BJ (cell line): ENCODE measurements around the gene WASF2. TPM values are rescaled to one million over a fixed set of nuclear protein-coding genes. Genes with fewer than 3 reads are reported as not detected.
"Not testable (repeated sequence)": the region's sequence is repeated elsewhere in the genome, so short reads cannot be mapped to it uniquely, and the experiment has no call there.

Experiments used
- CTCF ChIA-PET: fragments of 350-600 bp; formaldehyde crosslinking; extraction: SDS; loops from one replicate; lab custom pipeline; 2021; ENCODE audit warnings: antibody characterized with exemption, inconsistent platforms; lab: Yijun Ruan, JAX
- POLR2A ChIA-PET: fragments of 300-600 bp; sonication (Branson Sonifier 250); formaldehyde crosslinking; extraction: SDS; loops from one replicate; lab custom pipeline; 2021; ENCODE audit warnings: antibody characterized with exemption; lab: Charles Lee
- DNase-seq: peaks from one replicate; pipeline ENCODE4 v3.0.0-alpha.2; 2011; ENCODE audit warnings: low read depth
- H3K27me3 ChIP-seq: 2 replicates; pipeline ENCODE4 v1.6.0; 2011; ENCODE audit warnings: low read length; ENCODE audit not compliant: control insufficient read depth, insufficient read depth
- H3K36me3 ChIP-seq: 2 replicates; pipeline ENCODE4 v1.5.1; 2011; ENCODE audit warnings: low read length; ENCODE audit not compliant: control insufficient read depth, insufficient read depth
- H3K4me3 ChIP-seq: 2 replicates; pipeline ENCODE4 v1.5.1; 2011; ENCODE audit warnings: low read depth, mild to moderate bottlenecking, control low read depth, low read length
- polyA plus RNA-seq: library from polyadenylated mRNA; depleted of rRNA; stranded (reverse); fragments of >200 nt; gene quantifications from 2 replicates; pipeline ENCODE4 v1.2.3, GENCODE V29; 2011
- TF ChIP-seq, protein P1 (sequence below): IDR thresholded peaks from 2 replicates; pipeline ENCODE4 v1.5.1; 2011; ENCODE audit warnings: low read depth, mild to moderate bottlenecking, control low read depth, inconsistent platforms, low read length, moderate library complexity; ENCODE audit not compliant: insufficient read depth

WASF2 gene
- polyA plus RNA-seq, 1 experiment, result 56.5 TPM

DNA sequence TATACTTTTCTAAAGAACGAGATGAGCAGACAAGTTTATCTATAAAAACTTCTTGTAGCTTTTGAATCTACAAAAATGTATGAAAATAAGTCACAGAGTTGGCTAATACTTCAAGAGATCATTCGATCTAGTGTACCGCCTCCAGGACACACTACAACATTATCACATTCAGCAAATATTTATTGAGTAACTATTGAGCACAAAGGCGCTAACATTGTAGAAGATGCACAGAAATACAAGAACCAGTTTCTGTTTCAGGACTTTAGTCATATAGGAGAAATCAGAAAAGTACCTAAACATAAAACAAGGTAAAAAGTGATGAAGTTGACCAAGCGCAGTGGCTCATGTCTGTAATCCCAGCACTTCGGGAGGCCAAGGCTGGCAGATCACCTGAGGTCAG, 20.6 kb downstream of the WASF2 start:
- ChIA-PET POLR2A (interaction anchor here (0.6 kb wide), 1 partner anchor 53 kb away, joined by 3 read pairs; no protein-coding TSS in a partner anchor), CTCF (no interaction called here)
- no peak for DNase-seq
- Histone ChIP-seq H3K4me3 (no peak overlapping the region), H3K27me3 (no peaks in the 10 kb centered on the region), H3K36me3 (no peaks in the 10 kb centered on the region; the same call in 1 of the 2 replicates)
- TF ChIP-seq, protein P1, sequence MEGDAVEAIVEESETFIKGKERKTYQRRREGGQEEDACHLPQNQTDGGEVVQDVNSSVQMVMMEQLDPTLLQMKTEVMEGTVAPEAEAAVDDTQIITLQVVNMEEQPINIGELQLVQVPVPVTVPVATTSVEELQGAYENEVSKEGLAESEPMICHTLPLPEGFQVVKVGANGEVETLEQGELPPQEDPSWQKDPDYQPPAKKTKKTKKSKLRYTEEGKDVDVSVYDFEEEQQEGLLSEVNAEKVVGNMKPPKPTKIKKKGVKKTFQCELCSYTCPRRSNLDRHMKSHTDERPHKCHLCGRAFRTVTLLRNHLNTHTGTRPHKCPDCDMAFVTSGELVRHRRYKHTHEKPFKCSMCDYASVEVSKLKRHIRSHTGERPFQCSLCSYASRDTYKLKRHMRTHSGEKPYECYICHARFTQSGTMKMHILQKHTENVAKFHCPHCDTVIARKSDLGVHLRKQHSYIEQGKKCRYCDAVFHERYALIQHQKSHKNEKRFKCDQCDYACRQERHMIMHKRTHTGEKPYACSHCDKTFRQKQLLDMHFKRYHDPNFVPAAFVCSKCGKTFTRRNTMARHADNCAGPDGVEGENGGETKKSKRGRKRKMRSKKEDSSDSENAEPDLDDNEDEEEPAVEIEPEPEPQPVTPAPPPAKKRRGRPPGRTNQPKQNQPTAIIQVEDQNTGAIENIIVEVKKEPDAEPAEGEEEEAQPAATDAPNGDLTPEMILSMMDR, result no peak

DNA sequence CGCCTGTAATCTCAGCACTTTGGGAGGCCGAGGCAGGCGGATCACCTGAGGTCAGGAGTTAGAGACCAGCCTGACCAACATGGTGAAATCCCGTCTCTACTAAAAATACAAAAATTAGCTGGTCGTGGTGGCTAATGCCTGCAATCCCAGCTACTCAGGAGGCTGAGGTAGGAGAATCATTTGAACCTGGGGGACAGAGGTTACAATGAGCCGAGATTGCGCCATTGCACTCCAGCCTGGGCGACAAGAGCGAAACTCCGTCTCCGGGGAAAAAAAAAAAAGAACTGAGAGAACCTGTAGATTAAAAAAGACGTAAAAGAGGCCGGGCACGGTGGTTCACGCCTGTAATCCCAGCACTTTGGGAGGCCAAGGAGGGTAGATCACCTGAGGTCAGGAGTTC, 21.6 kb downstream of the WASF2 start:
- POLR2A ChIA-PET, result not testable (repeated sequence)

DNA sequence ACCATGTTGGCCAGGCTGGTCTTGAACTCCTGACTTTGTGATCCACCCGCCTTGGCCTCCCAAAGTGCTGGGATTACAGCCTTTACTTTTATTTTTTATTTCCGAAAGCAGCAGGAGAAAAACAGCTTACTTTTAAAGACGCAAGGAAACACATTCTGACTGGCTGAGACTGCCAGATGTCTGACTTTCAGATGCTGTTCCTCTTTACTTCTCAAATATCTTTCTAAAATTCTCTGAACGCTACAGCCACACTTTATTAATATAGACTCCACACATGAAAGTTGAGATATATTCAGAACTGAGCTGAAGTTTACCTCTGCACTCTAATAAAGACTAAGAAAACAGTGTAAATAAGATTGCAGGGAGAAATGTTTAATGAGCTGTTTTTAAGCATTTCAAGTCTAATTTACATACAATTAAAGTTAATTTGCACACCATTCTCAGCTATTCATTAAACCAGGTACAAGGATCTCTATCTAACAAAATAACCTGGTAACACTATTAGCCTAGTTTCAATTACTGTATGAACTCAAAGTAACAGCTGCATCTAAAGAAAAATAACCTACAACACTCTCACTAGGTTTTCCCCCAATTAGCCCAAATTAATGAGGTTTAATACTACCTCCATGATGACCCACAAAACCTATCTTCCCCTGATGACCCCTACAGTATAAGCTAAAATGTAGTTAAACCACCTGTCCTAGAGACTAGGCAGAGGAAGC, 24.9 kb downstream of the WASF2 start:
- no peaks in the 10 kb centered on the region for H3K27me3 ChIP-seq
- ChIA-PET CTCF (interaction anchor here (1.1 to 2.0 kb wide), 6 partner anchors 10 to 421 kb away, joined by 3 to 6 read pairs (median 6); no protein-coding TSS in a partner anchor), POLR2A (no interaction called here)
- H3K4me3 ChIP-seq, result no peak overlapping the region
- H3K36me3 ChIP-seq, result no peaks in the 10 kb centered on the region; the same call in 1 of the 2 replicates
- TF ChIP-seq, protein P1, result no peak
- DNase-seq, result no peak

More for the DNA sequence above, 21.6 kb downstream of the WASF2 start:
- DNase-seq, H3K27me3 ChIP-seq, H3K4me3 ChIP-seq, CTCF ChIA-PET, H3K36me3 ChIP-seq: not testable (repeated sequence)

DNA sequence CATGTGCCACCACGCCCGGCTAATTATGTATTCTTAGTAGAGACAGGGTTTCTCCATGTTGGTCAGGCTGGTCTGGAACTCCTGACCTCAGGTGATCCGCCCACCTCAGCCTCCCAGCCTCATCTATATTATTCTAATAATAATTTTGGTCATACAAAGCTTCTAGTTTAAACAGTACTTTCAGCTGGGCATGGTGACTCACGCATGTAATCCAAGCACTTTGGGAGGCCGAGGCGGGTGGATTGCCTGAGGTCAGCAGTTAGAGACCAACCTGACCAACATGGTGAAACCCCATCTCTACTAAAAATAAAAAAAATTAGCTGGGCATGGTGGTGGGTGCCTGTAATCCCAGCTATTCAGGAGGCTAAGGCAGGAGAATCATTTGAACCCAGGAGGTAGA, 26.1 kb downstream of the WASF2 start:
- H3K4me3 ChIP-seq, H3K27me3 ChIP-seq, H3K36me3 ChIP-seq, POLR2A ChIA-PET, DNase-seq: not testable (repeated sequence)
- CTCF ChIA-PET, result interaction anchor here (1.0 to 1.6 kb wide), 5 partner anchors 8 to 419 kb away, joined by 3 to 6 read pairs (median 4); no protein-coding TSS in a partner anchor

DNA sequence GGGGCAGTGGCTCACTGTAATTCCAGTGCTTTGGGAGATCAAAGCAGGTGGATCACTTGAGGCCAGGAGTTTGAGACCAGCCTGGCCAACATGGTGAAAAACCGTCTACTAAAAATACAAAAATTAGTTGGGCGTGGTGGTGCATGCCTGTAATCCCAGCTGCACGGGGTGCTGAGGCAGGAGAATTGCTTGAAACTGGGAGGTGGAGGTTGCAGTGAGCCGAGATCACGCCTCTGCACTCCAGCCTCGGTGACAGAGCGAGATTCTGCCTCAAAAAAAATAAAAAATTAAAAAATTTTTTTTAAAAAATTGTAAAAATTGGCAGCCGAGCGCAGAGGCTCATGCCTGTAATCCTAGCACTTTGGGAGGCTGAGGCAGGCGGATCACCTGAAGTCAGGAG, 31.4 kb downstream of the WASF2 start:
- DNase-seq, H3K36me3 ChIP-seq, H3K27me3 ChIP-seq, POLR2A ChIA-PET, H3K4me3 ChIP-seq, CTCF ChIA-PET: not testable (repeated sequence)

DNA sequence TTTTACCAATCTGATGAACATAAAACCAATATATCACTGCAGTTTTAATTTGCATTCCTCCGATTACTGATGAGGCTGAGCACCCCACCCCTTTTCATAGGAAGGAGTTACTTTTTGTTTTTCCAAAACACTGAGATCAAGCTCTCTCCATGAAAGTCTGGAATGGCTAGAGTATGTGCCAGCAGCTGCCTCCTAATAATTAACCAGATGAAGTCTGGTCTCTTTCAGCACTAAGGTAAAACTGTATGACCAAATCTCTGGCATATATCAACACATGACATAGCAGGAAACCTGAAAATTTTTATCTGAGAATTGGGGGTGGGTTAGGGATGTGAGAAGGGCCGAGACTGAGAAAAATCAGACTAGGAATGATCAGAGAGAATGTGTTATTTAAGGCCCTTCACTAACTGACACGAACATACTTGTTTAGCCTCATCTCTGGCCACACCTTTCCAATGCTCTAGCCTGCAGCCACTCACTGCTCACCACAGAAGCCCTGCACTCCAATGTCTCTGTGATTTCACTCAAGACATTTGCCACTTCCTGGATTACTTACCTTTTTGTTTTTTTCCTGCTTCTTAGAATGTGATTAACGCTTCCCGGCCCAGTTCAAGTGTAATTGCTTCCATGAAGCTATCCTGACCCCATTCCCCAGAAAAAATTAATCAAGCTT, 34.7 kb downstream of the WASF2 start:
- no peaks in the 10 kb centered on the region for H3K27me3 ChIP-seq
- CTCF ChIA-PET, result interaction anchor here (2.2 kb wide), 1 partner anchor 9 kb away, joined by 6 read pairs; no protein-coding TSS in a partner anchor
- no peak overlapping the region for H3K4me3 ChIP-seq
- peaks cover 1% of the 10 kb centered on the region; the same call in 1 of the 2 replicates for H3K36me3 ChIP-seq
- TF ChIP-seq, protein P1, result no peak
- POLR2A ChIA-PET, result no interaction called here
- DNase-seq, result no peak
